ENCODE data around the gene PTPRB. TPM values are rescaled to one million over a fixed set of nuclear protein-coding genes. Genes with fewer than 3 reads are reported as not detected.
A peak's percentile ranks its signal among the peaks of the same experiment; 100 is the strongest.

Gene PTPRB
- total RNA-seq, 2 experiments from 2014 or later, result not detected

- Histone ChIP-seq H3K9me3 (ENCODE audit: control insufficient read depth in 1 of 2, insufficient read depth in 1 of 2, low read length in 2 of 2) (no peaks in the 10 kb centered on the region), H3K4me3 (ENCODE audit: low read length) (no peak overlapping the region), H3K4me1 (ENCODE audit: insufficient read depth, low read length) (no peaks in the 10 kb centered on the region), H3K27ac (ENCODE audit: low read depth in 1 of 2, low read length in 2 of 2) (no peak overlapping the region), H3K27me3 (ENCODE audit: control insufficient read depth in 1 of 2, insufficient read depth in 2 of 2, low read length in 2 of 2) (peaks cover 0 to 5% of the 10 kb centered on the region in 2 experiments), H3K36me3 (ENCODE audit: insufficient read depth, low read length) (no peaks in the 10 kb centered on the region)
- TF ChIP-seq CTCF (IDR thresholded peaks at IDR 0.05), result no peak
- DNase-seq (no peak), ATAC-seq (ENCODE audit: poor library complexity) (no peak)
- Mint-ChIP-seq H3K27ac (no peak overlapping the region), H3K4me1 (ENCODE audit: low read depth) (no peaks in the 10 kb centered on the region), H3K9me3 (no peaks in the 10 kb centered on the region), H3K4me3 (no peak overlapping the region), H3K27me3 (peaks cover 37% of the 10 kb centered on the region), H3K36me3 (ENCODE audit: low read depth) (no peaks in the 10 kb centered on the region)
- ChIA-PET CTCF (no interaction called here), POLR2A (no interaction called here)
- intact Hi-C loops (cut with DNase I, micrococcal nuclease), result loop anchor here (5.0 to 10.0 kb wide), 2 partner anchors 1152 to 1160 kb away; partner anchors contain the start of gene RAB21 (in 1 of the 2)
These were observed 44.6 kb downstream of the PTPRB start for GRCh38 chr12:70592664-70593063.

GRCh38 chr12:70590549-70591226 lies 46.5 kb downstream of the PTPRB start:
- Mint-ChIP-seq H3K27me3 (peaks cover 33% of the 10 kb centered on the region), H3K4me1 (ENCODE audit: low read depth) (no peaks in the 10 kb centered on the region), H3K27ac (no peak overlapping the region), H3K4me3 (no peak overlapping the region), H3K9me3 (no peaks in the 10 kb centered on the region), H3K36me3 (ENCODE audit: low read depth) (no peaks in the 10 kb centered on the region)
- H3K27ac ChIP-seq (ENCODE audit: low read depth in 1 of 2, low read length in 2 of 2), result no peak overlapping the region
- no peaks in the 10 kb centered on the region for H3K4me1 ChIP-seq (ENCODE audit: insufficient read depth, low read length)
- DNase-seq (no peak), ATAC-seq (ENCODE audit: poor library complexity) (no peak)
- no peak for TF ChIP-seq CTCF (IDR thresholded peaks at IDR 0.05)
- no peaks in the 10 kb centered on the region for H3K9me3 ChIP-seq (ENCODE audit: control insufficient read depth in 1 of 2, insufficient read depth in 1 of 2, low read length in 2 of 2)
- ChIA-PET POLR2A (interaction anchor here (1.0 kb wide), 1 partner anchor 139 kb away, joined by 3 read pairs; no protein-coding TSS in a partner anchor), CTCF (interaction anchor here (0.6 to 1.6 kb wide), 4 partner anchors 10 to 1156 kb away, joined by 3 read pairs; no protein-coding TSS in a partner anchor)
- intact Hi-C loops (cut with DNase I, micrococcal nuclease), result loop anchor here (1.0 to 10.0 kb wide), 4 partner anchors 140 to 1162 kb away; partner anchors contain the start of gene RAB21 (in 1 of the 2)
- peaks cover 0 to 5% of the 10 kb centered on the region in 2 experiments for H3K27me3 ChIP-seq (ENCODE audit: control insufficient read depth in 1 of 2, insufficient read depth in 2 of 2, low read length in 2 of 2)
- H3K4me3 ChIP-seq (ENCODE audit: low read length), result no peak overlapping the region
- H3K36me3 ChIP-seq (ENCODE audit: insufficient read depth, low read length), result no peaks in the 10 kb centered on the region

- POLR2A ChIA-PET, result interaction anchor here (1.0 kb wide), 1 partner anchor 139 kb away, joined by 3 read pairs; no protein-coding TSS in a partner anchor
- CTCF ChIA-PET, result interaction anchor here (0.6 to 1.6 kb wide), 4 partner anchors 10 to 1157 kb away, joined by 3 read pairs; no protein-coding TSS in a partner anchor
- peak; percentile 73 for ATAC-seq (ENCODE audit: poor library complexity)
- Histone ChIP-seq H3K27ac (ENCODE audit: low read depth in 1 of 2, low read length in 2 of 2) (no peak overlapping the region), H3K27me3 (ENCODE audit: control insufficient read depth in 1 of 2, insufficient read depth in 2 of 2, low read length in 2 of 2) (peaks cover 0 to 5% of the 10 kb centered on the region in 2 experiments), H3K9me3 (ENCODE audit: control insufficient read depth in 1 of 2, insufficient read depth in 1 of 2, low read length in 2 of 2) (no peaks in the 10 kb centered on the region), H3K36me3 (ENCODE audit: insufficient read depth, low read length) (no peaks in the 10 kb centered on the region), H3K4me1 (ENCODE audit: insufficient read depth, low read length) (no peaks in the 10 kb centered on the region), H3K4me3 (ENCODE audit: low read length) (no peak overlapping the region)
- Mint-ChIP-seq H3K27ac (no peak overlapping the region), H3K27me3 (peaks cover 33% of the 10 kb centered on the region), H3K36me3 (ENCODE audit: low read depth) (no peaks in the 10 kb centered on the region), H3K4me3 (no peak overlapping the region), H3K4me1 (ENCODE audit: low read depth) (no peaks in the 10 kb centered on the region), H3K9me3 (no peaks in the 10 kb centered on the region)
- intact Hi-C loops (cut with DNase I, micrococcal nuclease), result loop anchor here (1.0 to 10.0 kb wide), 4 partner anchors 140 to 1162 kb away; partner anchors contain the start of gene RAB21 (in 1 of the 2)
- peak; percentile 7 to 60 (median 32) for DNase-seq
- peak; percentile 75 for TF ChIP-seq CTCF (IDR thresholded peaks at IDR 0.05)
These were observed 47.2 kb downstream of the PTPRB start for GRCh38 chr12:70590051-70590450.
